Measurements from ENCODE around the gene EXOC3L2.
"Not testable (repeated sequence)": the region's sequence is repeated elsewhere in the genome, so short reads cannot be mapped to it uniquely, and the experiment has no call there.

The EXOC3L2 gene

GRCh38 chr19:45245334-45245787 is at the start of gene EXOC3L2:
TSS of gene EXOC3L2 (minus strand) at chr19:45245407. CDS start at chr19:45239045, 6,362 bp downstream.
- DNase-seq (ENCODE audit: low spot score): no peak

- peak; percentile 71 for DNase-seq (ENCODE audit: low spot score)
Measured at GRCh38 chr19:45294291-45295029, 49.3 kb upstream of the EXOC3L2 start.

GRCh38 chr19:45293682-45294081 is 48.5 kb upstream of the EXOC3L2 start:
- no peak for DNase-seq (ENCODE audit: low spot score)

GRCh38 chr19:45291834-45292233 is 46.6 kb upstream of the EXOC3L2 start:
- no peak for DNase-seq (ENCODE audit: low spot score)

GRCh38 chr19:45290381-45290931 is 45.2 kb upstream of the EXOC3L2 start:
- no peak for DNase-seq (ENCODE audit: low spot score)

- no peak for DNase-seq (ENCODE audit: low spot score)
Measured at GRCh38 chr19:45283443-45284033, 38.3 kb upstream of the EXOC3L2 start.

GRCh38 chr19:45280471-45280961 is 35.3 kb upstream of the EXOC3L2 start:
- no peak for DNase-seq (ENCODE audit: low spot score)

DNA sequence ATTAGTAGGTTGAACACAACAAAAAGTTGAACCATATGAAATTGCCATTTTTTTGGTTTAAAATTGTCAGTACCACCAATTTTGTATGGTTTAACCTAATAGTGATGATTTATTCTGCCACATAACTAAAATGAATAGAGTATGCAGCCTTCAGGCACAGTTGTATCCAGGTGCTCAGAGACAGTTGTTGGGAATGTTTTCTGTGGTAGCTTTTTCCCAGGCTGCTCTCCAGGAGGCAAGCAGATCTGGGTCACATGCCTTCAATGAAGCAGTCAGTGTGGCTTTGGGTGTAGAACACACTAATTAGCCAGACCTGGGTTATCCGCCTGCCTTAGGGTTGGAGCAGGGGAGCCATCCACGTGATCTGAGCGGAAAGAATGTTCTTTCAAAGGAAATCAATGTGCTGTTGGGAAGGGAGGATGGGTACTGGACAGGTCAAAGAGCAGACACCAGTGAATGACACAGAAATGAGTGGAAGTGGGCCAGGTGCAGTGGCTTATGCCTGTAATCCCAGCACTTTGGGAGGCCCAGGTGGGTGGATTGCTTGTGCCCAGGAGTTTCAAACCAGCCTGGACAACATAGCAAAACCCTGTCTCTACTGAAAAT is 34.5 kb upstream of the EXOC3L2 start:
- no peak for DNase-seq (ENCODE audit: low spot score)

DNA sequence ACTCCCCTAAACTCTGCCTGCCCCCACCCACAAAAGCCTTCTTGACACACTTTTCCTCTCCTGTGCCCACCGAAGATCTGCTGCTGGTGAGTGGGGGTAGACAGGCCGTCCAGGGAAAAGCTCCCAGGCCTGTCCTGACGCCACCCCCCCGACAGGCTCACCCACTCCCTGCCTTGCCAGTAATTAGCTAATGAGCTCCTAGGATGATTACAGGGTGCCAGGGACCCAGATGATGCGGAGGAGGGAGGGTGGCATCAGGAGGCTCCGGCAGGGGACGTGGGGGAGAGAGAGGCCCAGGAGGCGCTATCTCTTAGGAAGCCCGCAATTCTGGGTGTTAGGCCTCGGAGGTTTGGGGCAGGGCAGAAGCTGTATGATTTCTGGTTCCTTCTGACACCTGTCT is 32.9 kb upstream of the EXOC3L2 start:
- DNase-seq (ENCODE audit: low spot score): no peak

DNA sequence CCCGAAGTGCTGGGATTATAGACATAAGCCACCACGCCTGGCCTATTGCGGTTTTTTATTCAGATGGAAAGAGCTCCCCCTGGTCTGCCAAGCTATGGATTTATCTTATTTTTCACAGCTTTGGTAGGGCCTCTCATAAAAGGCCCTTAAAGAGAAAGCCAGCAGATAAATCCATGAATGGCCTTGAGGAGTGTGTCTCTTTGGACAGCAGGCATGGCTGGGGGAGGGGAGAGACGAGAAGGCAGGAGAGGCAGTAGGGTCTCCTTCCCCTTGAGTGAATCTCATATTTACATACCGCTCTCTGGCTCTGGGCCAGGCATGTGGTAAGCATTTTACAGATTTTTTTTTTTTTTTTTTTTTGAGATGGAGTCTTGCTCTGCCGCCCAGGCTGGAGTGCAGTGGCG is 31.1 kb upstream of the EXOC3L2 start:
- no peak for DNase-seq (ENCODE audit: low spot score)

DNA sequence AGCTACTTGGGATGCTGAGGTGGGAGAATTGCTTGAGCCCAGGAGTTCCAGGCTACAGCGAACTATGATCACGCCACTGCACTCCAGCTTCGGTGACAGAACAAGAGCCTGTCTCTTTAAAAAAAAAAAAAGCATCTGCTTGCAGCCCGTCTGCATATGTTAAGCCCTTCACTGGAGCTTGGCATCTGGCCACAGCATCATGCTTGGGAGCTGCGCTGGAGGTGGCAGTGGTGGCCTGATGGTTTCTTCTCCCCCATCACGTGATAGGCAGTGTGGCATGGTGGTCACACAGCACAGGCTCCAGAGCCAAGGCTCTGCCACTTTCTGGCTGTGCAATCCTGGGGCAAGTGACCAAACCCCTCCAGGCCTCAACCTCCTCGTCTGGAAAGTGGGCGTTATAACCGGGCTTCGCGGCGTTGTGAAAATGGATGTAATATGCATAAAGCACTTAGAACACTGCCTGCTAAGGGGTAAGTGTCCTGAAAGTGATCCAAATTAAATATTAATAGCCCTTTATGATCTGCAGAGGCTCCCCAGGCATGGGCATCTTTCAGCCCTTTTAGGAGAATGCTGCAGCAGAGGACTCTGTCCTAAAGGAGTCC is 30.3 kb upstream of the EXOC3L2 start:
- peak; percentile 17 for DNase-seq (ENCODE audit: low spot score)

DNA sequence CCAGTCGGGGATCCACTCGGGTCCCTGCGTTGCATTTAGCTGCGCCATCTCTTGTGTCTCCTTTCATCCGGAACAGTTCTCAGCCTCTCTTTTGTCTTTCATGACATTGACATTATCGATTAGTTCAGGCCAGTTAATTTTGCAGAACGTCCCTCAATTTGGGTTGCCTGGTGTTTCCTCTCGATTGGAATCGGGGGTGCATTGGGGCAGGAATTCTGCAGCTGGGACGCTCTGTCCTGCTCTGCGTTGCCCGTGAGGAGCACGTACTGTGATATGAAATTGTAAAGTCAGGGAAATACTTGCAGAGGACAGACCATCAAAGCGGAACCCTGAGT is 28.3 kb upstream of the EXOC3L2 start:
- DNase-seq (ENCODE audit: low spot score): no peak

DNA sequence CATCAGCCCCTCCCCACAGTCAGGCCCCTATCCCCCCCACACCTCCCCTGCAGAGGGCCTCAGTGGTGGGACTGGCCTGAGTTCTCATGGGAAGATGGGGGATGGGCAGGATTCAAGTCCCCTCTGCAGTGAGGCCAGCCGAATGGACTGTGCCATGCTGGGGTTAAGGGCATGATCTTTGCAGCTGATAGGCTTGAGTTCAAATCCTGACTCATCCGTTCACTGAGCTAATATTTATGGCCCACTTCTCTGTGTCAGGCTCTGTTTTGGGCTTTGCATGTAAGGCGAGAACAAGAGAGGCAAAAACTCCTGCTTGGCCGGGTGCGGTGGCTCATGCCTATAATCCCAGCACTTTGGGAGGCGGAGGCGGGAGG is 26.5 kb upstream of the EXOC3L2 start:
- no peak for DNase-seq (ENCODE audit: low spot score)

DNA sequence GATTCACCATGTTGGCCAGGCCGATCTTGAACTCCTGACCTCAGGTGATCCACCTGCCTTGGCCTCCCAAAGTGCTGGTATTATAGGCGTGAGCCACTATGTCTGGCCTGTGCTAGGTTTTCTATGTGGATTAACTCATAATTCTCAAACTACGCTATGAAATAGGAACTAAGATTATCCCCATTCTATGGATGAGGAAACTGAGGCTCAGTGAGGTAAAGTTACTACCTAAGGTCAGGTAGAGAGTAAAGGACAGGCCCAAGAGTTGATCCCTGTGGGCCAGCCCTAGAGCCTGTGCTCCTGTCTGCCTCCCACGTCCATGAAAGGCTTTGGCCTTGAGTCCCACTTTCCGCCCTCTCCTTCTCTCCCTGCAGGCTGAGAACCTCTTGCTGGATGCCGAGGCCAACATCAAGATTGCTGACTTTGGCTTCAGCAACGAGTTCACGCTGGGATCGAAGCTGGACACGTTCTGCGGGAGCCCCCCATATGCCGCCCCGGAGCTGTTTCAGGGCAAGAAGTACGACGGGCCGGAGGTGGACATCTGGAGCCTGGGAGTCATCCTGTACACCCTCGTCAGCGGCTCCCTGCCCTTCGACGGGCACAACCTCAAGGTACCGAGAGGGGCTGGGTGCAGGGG is 26.0 kb upstream of the EXOC3L2 start:
- no peak for DNase-seq (ENCODE audit: low spot score)

GRCh38 chr19:45269939-45270338 is 24.7 kb upstream of the EXOC3L2 start:
- not testable (repeated sequence) for DNase-seq (ENCODE audit: low spot score)

- DNase-seq (ENCODE audit: low spot score): no peak
Measured at GRCh38 chr19:45267296-45267695, 22.1 kb upstream of the EXOC3L2 start.

DNA sequence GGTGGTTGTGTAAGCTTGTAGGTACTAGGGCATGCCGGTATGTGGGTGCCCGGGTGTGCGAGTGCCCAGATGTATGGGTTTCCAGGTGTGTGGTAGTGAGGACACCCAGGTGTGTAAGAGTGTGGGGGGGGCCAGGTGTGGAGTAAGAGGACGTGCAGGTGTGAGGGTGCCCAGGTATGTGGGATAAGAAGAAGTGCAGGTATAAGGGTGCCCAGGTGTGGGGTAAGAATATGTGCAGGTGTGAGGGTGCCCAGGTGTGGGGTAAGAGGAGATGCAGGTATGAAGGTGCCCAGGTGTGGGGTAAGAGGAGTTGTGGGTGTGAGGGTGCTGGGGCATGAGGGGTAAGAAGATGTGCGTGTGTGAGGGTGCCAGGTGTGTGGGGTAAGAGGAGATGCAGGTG is 20.2 kb upstream of the EXOC3L2 start:
- DNase-seq (ENCODE audit: low spot score): no peak

GRCh38 chr19:45264781-45265317 is 19.6 kb upstream of the EXOC3L2 start:
- DNase-seq (ENCODE audit: low spot score): no peak

GRCh38 chr19:45263013-45263412 is 17.8 kb upstream of the EXOC3L2 start:
- DNase-seq (ENCODE audit: low spot score): no peak

DNA sequence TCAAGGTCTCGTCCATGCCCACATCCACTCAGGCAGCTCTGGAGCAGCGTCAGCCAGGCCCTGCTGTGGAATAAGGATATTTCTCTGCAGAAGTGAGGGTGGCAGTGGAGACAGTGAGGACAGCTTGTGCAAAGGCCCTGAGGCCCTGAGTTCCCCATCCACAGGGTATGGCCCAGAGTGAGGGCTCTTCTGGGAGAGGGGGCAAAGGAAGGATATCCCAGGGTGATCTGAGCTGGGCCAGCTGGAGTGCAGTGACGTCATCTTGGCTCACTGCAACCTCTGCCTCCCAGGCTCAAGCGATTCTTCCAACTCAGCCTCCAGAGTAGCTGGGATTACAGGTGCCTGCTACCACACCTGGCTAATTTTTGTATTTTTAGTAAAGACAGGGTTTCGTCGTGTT is 17.4 kb upstream of the EXOC3L2 start:
- DNase-seq (ENCODE audit: low spot score): no peak

- no peak for DNase-seq (ENCODE audit: low spot score)
Measured at GRCh38 chr19:45258862-45259261, 13.7 kb upstream of the EXOC3L2 start.

- no peak for DNase-seq (ENCODE audit: low spot score)
Measured at GRCh38 chr19:45256836-45257235, 11.6 kb upstream of the EXOC3L2 start.
